HL-60 (cell line): ENCODE data around the gene ATP9B.

ENCODE experiments used
- DNase-seq, 2 experiments: peaks; one replicate each; pipeline ENCODE4 v3.0.0-alpha.2; 2010 to 2020; ENCODE audit warnings: low read depth in 1 of 2, low spot score in 1 of 2
- H3K27ac ChIP-seq: fragments of 250-450 bp; sonication (Bioruptor Pico); replicated peaks from 2 replicates; pipeline ENCODE4 v1.5.1; 2020; ENCODE audit warnings: mild to moderate bottlenecking, moderate library complexity
- H3K27me3 ChIP-seq: fragments of 250-450 bp; sonication (Bioruptor Pico); 2 replicates; pipeline ENCODE4 v1.5.1; 2021; ENCODE audit warnings: mild to moderate bottlenecking, moderate library complexity; ENCODE audit not compliant: insufficient read depth, poor library complexity, severe bottlenecking
- H3K4me3 ChIP-seq: replicated peaks from 2 replicates; pipeline ENCODE4 v1.5.1; 2011; ENCODE audit warnings: mild to moderate bottlenecking, control low read depth, low read length; ENCODE audit not compliant: insufficient read depth
- CTCF ChIP-seq: IDR thresholded peaks from one replicate; pipeline ENCODE4 v1.5.1; 2011; ENCODE audit warnings: low read length, control low read depth, inconsistent platforms; ENCODE audit not compliant: insufficient read depth
- GABPA ChIP-seq: IDR thresholded peaks from 2 replicates; pipeline ENCODE4 v1.6.1; 2012; ENCODE audit warnings: low read depth
- POLR2AphosphoS5 ChIP-seq: IDR thresholded peaks from 2 replicates; pipeline ENCODE4 v1.6.1; 2012; ENCODE audit warnings: low read depth
- SPI1 ChIP-seq: IDR thresholded peaks from 2 replicates; pipeline ENCODE4 v1.6.1; 2012; ENCODE audit warnings: low read depth, mild to moderate bottlenecking, borderline replicate concordance
- TF ChIP-seq, protein P1 (sequence below): IDR thresholded peaks from 2 replicates; pipeline ENCODE4 v1.6.1; 2012; ENCODE audit warnings: low read depth; ENCODE audit not compliant: insufficient replicate concordance

The ATP9B gene

GRCh38 chr18:79314838-79315388, 245.7 kb downstream of the ATP9B start:
- TF ChIP-seq SPI1: no peak
- DNase-seq: no peak
- no peak overlapping the region for H3K4me3 ChIP-seq
- no peaks in the 10 kb centered on the region for H3K27me3 ChIP-seq
- no peak overlapping the region for H3K27ac ChIP-seq

DNA sequence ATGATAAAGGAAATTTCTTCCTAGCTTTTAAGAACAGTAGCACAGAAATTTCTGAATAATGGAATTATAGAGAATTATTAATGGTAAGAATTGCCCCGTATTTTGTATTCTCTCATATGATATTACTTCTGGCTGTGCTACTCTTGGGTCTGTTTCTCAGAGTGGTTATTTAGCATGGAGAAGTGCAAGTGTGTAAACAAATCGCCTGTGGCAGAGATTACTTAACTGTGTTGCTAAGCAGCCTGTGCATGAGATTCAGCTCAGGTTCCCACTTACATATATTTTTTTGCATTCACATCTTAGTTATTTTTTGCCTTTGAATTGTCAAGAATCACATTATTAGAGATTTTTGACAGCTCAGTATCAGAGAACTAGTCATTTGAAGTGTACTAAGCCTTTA, 246.4 kb downstream of the ATP9B start:
- no peak overlapping the region for H3K27ac ChIP-seq
- no peak for TF ChIP-seq GABPA
- TF ChIP-seq, protein P1, sequence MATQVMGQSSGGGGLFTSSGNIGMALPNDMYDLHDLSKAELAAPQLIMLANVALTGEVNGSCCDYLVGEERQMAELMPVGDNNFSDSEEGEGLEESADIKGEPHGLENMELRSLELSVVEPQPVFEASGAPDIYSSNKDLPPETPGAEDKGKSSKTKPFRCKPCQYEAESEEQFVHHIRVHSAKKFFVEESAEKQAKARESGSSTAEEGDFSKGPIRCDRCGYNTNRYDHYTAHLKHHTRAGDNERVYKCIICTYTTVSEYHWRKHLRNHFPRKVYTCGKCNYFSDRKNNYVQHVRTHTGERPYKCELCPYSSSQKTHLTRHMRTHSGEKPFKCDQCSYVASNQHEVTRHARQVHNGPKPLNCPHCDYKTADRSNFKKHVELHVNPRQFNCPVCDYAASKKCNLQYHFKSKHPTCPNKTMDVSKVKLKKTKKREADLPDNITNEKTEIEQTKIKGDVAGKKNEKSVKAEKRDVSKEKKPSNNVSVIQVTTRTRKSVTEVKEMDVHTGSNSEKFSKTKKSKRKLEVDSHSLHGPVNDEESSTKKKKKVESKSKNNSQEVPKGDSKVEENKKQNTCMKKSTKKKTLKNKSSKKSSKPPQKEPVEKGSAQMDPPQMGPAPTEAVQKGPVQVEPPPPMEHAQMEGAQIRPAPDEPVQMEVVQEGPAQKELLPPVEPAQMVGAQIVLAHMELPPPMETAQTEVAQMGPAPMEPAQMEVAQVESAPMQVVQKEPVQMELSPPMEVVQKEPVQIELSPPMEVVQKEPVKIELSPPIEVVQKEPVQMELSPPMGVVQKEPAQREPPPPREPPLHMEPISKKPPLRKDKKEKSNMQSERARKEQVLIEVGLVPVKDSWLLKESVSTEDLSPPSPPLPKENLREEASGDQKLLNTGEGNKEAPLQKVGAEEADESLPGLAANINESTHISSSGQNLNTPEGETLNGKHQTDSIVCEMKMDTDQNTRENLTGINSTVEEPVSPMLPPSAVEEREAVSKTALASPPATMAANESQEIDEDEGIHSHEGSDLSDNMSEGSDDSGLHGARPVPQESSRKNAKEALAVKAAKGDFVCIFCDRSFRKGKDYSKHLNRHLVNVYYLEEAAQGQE: no peak
- TF ChIP-seq SPI1: no peak
- no peak for TF ChIP-seq POLR2AphosphoS5
- no peak for TF ChIP-seq CTCF
- no peak for DNase-seq
- H3K4me3 ChIP-seq: no peak overlapping the region
- H3K27me3 ChIP-seq: no peaks in the 10 kb centered on the region

DNA sequence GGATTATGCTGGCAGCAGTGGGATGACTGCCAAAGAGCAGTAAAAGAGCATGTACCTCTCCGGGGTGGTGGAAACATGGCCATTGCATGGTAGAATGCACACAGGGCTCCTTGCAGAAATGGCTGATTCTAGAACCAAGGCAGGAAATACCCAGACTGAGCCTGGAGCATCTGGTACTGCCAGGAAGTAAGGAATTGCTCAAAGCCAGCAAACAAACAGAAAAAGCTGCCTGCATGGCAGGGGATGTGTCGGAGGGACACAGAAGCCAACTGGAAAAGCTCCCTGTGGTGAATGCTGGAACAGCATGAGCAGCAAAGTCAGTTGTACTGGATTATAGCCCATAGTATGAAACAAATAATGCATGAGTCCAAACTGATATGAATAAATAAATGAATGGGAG, 248.5 kb downstream of the ATP9B start:
- no peaks in the 10 kb centered on the region for H3K27me3 ChIP-seq
- no peak overlapping the region for H3K4me3 ChIP-seq
- DNase-seq: no peak
- no peak overlapping the region for H3K27ac ChIP-seq
- TF ChIP-seq SPI1 (no peak), CTCF (no peak)
- TF ChIP-seq, protein P1: no peak

DNA sequence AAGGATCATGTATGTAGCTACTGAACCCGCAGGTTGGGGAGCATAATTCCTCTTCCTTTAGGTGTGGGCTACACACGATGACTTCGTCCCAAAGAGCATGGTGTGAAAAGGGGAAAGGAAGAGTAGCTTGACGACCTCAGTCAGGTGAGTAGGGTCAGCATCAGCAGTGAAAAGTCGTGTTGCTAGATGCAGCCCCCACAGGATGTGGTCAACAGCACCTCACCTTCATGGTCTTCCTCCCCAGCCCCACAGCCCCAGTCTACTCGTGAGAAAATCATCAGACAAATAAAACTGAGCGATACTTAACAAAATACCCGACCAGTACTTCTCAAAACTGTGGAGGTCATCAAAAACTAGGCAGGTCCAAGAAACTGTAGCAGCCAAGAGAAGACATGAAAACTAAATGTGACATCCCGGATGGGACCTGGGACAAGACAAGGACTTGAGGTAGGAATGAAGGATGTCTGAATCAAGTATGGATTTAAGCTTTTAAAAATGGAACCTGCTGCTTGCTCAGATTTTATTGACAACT, 249.0 kb downstream of the ATP9B start:
- no peak overlapping the region for H3K4me3 ChIP-seq
- TF ChIP-seq GABPA (no peak), CTCF (no peak), POLR2AphosphoS5 (no peak), SPI1 (no peak)
- TF ChIP-seq, protein P1: no peak
- no peak for DNase-seq
- no peaks in the 10 kb centered on the region for H3K27me3 ChIP-seq
- H3K27ac ChIP-seq: no peak overlapping the region
